GM18868 (cell line): ENCODE measurements around the gene POFUT2.

Experiments
- ATAC-seq: cut with Tn5 transposase; IDR thresholded peaks from one replicate; pipeline ENCODE4 v1.9.1; 2021; ENCODE audit warnings: mild to moderate bottlenecking, moderate library complexity; ENCODE audit not compliant: unreplicated experiment

The POFUT2 gene

DNA sequence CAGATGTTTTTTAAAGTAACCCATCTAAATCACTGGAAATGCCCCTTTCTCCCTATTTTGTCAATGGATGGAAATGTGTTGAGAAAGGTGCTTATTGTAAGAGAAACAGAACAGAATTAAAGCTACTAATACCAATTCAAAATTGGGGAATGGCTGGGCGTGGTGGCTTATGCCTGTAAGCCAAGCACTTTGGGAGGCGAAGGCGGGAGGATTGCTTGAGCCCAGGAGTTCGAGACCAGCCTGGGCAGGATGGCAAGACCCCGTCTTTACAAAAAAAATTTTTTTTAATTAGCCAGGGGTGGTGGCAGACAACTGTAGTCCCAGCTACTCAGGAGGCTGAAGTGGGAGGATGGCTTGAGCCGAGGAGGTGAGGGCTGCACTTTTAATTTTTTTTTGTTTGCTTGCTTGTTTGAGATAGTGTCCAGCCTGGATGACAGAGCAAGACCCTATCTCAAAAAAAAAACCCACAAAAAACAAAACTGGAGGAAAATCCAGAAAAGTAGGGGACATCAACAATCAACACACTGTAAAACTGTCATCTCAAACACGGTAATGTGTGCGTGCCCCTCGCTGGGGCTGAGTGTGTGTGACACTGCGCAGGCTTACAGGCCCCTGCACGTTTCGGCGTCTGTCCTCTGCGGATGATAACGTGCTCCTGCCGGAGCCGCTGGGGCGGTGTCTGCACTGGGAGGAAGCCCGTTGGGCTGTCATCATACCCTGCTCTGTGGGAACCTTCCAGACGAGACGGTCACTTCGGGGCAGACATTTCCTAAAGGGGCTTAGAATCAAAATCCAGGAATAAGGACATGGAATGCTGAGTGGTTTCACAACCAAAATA is 11.6 kb upstream of the POFUT2 start:
- no peak for ATAC-seq

DNA sequence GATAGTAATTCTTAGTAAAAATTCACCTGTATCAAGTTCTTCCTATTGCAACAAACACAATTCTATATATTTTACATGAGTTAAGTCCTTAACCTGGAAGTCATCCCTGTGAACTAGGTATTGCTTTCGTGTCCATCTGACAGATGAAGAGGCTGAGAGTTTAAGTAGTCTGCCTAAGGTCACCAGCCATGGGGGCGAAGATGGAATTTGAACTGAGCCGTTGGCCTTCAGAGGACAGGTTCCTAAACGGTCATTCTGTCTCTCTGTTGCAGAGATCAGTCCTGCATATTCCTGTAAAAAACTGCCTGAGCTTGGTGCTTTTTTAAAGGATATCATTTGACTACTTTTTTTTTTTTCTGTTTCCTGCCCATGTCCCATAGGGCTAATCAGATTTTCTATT is 10.2 kb upstream of the POFUT2 start:
- no peak for ATAC-seq

DNA sequence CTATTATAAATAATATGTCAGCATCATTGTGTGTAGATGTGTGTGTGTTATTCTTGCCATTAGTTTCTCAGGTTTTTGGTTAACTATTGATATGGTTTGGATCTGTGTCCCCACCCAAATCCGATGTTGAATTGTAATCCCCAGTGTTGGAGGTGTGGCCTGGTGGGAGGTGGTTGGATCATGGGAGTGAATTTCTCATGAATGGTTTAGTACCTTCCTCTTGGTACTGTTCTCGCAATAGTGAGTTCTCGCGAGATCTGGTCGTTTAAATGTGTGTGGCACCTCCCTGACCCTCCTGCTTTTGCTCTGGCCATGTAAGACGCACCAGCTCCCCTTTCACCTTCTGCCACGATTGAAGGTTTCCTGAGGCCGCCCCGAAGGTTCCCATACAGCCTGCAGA is 9.6 kb upstream of the POFUT2 start:
- ATAC-seq = no peak

DNA sequence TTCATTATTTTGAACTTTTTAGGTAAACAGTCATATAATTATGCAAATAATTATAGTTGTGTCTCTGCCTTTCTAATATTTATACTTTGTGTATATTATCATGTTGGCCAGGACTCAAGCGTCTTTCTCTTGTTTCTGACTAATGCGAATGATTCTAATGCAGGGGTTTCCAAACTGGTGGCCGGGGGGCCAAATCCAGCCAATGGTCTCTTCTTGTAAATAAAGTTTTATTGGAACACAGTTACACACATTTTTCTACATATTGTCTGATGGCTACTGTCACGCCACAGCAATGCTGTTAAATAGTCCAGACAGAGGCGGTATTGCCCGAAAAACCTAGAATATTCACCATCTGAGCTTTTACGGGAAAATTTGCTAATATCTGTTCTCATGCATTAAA is 8.9 kb upstream of the POFUT2 start:
- ATAC-seq = no peak

- no peak for ATAC-seq
Observed at GRCh38 chr21:45295576-45296365, 8.1 kb upstream of the POFUT2 start.

GRCh38 chr21:45294509-45295291 is 7.0 kb upstream of the POFUT2 start:
- ATAC-seq = no peak

GRCh38 chr21:45293726-45294401 is 6.2 kb upstream of the POFUT2 start:
- no peak for ATAC-seq

DNA sequence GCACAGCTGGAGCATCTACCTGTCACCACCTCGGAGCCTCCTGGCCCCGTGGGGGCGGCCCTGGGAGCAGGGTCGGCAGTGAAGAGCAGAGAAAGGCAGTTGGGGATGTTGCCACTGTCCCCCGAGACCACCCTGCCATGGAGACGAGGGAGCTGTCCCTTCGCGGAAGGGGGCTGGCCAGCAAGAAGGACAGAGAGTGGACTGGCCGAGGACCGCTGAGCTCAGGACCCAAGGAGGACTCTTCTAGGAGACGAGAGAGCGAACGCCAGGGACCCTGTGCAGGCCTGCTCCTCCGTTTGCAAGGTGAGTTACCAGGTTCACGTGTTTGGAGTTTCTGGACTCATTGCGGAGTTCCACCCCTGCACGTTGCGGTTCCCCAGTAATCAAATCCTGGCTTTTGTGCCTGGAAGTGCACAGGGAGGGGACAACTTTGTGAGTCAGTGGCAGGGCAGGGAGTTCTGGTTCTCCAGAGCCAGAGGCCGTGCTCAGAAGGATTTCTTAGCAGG is 5.6 kb upstream of the POFUT2 start:
- ATAC-seq = no peak

DNA sequence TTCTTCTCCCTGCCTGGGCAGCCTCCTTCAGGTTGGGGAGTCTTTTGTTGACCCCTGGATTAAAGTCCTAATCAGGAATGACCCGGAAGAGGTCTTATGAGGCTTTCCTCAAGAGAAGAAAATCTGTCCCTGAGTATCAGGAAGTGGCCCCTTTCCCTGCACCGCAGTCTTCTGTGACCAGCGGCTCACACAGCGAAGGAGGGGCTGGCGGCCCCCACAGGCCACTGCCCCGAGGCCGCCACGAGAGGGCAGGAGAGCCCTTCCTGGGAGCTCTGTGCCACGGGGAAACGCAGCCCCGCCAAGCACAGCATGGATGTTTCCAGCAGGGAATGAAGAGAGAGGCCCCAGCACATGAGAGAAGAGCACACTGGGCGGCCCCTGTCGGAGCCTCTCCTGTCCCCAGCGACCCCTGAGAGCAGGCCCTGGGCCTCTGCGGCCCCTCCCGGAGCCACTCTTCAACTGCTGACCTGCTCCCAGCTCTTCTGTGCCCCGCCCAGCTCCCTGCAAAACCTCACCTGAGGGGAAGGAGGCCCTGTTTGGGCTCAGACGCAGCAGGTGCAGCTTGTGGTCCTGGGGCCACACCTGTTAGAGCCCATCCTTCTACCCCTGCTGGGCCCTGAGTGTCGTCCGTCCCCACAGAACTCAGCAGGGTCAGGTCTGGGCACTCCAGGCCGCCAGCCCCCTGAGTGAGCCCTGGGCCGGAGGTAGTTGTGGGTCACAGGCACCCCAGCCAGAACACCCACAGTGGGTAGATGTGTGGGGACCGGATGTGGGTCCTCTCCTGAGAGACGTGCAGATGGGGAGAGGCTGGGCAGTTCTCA is 4.9 kb upstream of the POFUT2 start:
- no peak for ATAC-seq

DNA sequence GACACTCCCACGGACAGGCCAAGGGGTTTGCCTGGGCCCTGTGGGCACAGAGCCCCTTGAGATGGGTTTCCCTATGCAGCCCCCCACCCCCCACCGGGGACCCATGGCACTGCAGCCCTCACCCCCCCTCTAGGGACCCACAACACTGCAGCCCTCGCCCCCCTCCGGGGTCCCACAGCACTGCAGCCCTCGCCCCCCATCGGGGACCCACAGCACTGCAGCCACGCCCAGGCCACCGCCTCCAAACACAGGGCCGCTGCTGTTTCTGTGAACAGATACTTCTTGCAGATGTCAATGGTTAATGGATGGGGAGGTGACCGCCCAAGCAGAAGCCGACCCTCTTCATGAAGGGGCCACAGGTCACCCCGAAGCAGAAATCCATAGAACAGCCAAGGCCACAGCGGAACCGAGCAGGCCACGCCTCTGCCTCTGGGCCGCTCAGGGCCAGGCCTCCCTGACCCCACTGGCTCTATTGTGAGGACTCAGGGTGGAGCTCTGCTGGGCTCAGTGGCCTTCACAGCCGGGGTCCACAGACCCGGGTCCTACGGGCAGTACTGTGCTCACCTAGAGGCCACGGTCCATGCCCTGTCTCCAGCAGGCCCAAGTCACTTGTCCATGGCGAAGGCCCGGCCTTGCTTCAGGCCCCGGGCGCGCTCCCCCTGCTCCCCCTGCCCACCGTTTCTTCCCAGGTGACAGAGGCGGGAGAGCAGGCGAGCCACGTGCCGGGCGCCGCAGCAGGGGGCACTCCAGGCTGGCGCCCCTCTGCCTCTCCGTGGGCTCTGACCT is 4.1 kb upstream of the POFUT2 start:
- no peak for ATAC-seq

- no peak for ATAC-seq
Observed at GRCh38 chr21:45290948-45291612, 3.4 kb upstream of the POFUT2 start.

- no peak for ATAC-seq
Observed at GRCh38 chr21:45289655-45290515, 2.2 kb upstream of the POFUT2 start.

GRCh38 chr21:45289134-45289533 is 1.4 kb upstream of the POFUT2 start:
- ATAC-seq = no peak

- ATAC-seq = no peak
Observed at GRCh38 chr21:45288441-45288841, 746 bp upstream of the POFUT2 start.

GRCh38 chr21:45286671-45287437 is 841 bp downstream of the POFUT2 start:
- no peak for ATAC-seq

DNA sequence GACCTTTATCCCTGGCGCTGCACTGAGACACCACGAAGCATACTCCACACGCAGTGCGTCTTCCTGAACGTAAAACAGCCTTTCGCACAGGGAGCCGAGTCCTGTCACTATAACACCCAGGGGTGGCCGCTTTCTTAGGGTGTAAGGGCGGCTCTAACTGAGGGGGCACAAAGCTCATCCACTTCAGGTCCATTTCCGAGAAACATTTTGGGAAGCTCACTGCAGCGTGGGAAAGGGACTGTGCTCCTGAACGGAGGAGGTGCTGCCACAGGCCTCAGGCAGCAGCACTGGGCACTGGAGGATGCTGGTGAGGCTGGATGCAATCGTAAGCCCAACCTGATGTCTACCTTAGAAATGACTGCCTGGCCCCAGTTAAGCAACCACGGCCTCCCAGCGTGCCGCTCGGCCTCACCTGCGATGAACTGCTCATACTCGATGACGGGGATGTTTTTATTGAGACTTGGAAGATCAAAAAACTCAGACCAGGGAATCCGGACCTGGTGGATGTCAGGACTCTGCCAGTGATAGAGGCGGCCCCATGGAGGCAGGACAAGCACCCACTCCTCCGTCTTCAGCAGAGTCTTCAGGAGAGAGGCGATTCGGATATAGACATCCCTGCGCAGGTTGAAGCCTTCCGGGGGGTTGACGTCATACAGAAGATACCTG is 2.3 kb downstream of the POFUT2 start:
- no peak for ATAC-seq

GRCh38 chr21:45284456-45284741 is 3.3 kb downstream of the POFUT2 start:
- ATAC-seq = no peak
